Kidney (tissue), 2 donors: ENCODE data around the gene TRPC3. TPM values are rescaled to one million over a fixed set of nuclear protein-coding genes. Genes with fewer than 3 reads are reported as not detected.

Experiments used
- polyA plus RNA-seq: library from polyadenylated mRNA; stranded (reverse); fragments of 350-450 nt; fragmentation: Illumina TruSeq; extraction: RNeasy Lipid Tissue Mini Kit (QIAGEN cat#74804); gene quantifications from one replicate; pipeline ENCODE4 v1.2.3, GENCODE V29; 2014; ENCODE audit warnings: low read depth, low replicate concordance; ENCODE audit not compliant: insufficient read depth
- total RNA-seq: library from RNA; stranded (reverse); fragmentation: NEBNext Ultra II Directional; extraction: Animal tissue kit (Norgen Biotek cat#: 25700); gene quantifications from one replicate; pipeline ENCODE4 v1.2.1, GENCODE V29; 2021
- donor health status: DM: yes; HTN: yes; CAD: no.

Gene TRPC3
- total and polyA plus RNA-seq, 2 donors from 2014 or later, result 0.17 to 0.44 TPM

Other genes starting within 250 kb of the TRPC3 start
- not detected for gene SMIM43, start 186.9 kb downstream of the TRPC3 start, total RNA-seq
- not detected for gene SMIM43, start 186.9 kb downstream of the TRPC3 start, polyA plus RNA-seq
- 17.6 TPM for gene EXOSC9, start 150.7 kb downstream of the TRPC3 start, total RNA-seq
- 19.9 TPM for gene EXOSC9, start 150.7 kb downstream of the TRPC3 start, polyA plus RNA-seq
- gene CCNA2, start 128.2 kb downstream of the TRPC3 start, total RNA-seq, result 1.4 TPM
- gene CCNA2, start 128.2 kb downstream of the TRPC3 start, polyA plus RNA-seq, result 0.71 TPM
- gene BBS7, start 81.6 kb downstream of the TRPC3 start, total RNA-seq, result 14.5 TPM
- gene BBS7, start 81.6 kb downstream of the TRPC3 start, polyA plus RNA-seq, result 8.0 TPM
- 74.2 TPM for gene BLTP1, start 200.3 kb upstream of the TRPC3 start, total RNA-seq
- gene BLTP1, start 200.3 kb upstream of the TRPC3 start, polyA plus RNA-seq, result 14.2 TPM